ENCODE measurements around the gene AKR1C2. TPM values are rescaled to one million over a fixed set of nuclear protein-coding genes. Genes with fewer than 3 reads are reported as not detected.
"Not testable (repeated sequence)": the region's sequence is repeated elsewhere in the genome, so short reads cannot be mapped to it uniquely, and the experiment has no call there.

The AKR1C2 gene
- total and polyA plus RNA-seq, 7 donors = 38.7 to 2,054 (median 161) TPM

DNA sequence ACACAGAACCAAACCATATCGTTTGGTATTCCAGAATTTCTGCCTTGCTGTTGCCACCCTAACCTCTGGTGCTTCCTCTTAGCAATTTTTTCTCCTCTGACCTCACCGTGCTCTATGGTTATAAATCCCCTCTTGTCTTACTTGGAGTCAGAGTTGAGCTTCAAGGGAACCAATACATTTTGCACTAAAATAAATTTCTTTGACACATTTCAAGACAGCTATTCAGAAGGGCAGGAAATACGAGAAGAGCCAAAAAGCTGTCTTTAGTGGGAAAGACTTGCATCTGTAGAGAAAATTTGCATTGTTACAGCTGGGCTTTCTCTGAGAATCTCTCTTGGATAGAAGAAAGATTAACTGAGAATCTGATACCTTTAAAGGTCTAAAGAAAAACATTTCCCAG lies 14.5 kb upstream of the AKR1C2 start:
- H3K36me3 ChIP-seq (ENCODE audit: insufficient read depth in 1 of 2, low read depth in 1 of 2) = no peaks in the 10 kb centered on the region
- intact Hi-C loops (cut with DNase I) = loop anchor here (5.0 to 10.0 kb wide), 2 partner anchors 77 to 264 kb away; partner anchors contain the start of gene AKR1C3 (in 1 of the 2)
- TF ChIP-seq, protein P1, sequence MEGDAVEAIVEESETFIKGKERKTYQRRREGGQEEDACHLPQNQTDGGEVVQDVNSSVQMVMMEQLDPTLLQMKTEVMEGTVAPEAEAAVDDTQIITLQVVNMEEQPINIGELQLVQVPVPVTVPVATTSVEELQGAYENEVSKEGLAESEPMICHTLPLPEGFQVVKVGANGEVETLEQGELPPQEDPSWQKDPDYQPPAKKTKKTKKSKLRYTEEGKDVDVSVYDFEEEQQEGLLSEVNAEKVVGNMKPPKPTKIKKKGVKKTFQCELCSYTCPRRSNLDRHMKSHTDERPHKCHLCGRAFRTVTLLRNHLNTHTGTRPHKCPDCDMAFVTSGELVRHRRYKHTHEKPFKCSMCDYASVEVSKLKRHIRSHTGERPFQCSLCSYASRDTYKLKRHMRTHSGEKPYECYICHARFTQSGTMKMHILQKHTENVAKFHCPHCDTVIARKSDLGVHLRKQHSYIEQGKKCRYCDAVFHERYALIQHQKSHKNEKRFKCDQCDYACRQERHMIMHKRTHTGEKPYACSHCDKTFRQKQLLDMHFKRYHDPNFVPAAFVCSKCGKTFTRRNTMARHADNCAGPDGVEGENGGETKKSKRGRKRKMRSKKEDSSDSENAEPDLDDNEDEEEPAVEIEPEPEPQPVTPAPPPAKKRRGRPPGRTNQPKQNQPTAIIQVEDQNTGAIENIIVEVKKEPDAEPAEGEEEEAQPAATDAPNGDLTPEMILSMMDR (IDR thresholded peaks at IDR 0.05) = no peak
- WGBS, 3 donors = 37 to 52% (median 50%) methylated on average over 3 of the region's 3 CpGs
- no peaks in the 10 kb centered on the region for H3K27me3 ChIP-seq (ENCODE audit: insufficient read depth in 3 of 3, low read length in 2 of 3)
- H3K4me1 ChIP-seq = peaks cover 40% of the 10 kb centered on the region
- H3K4me3 ChIP-seq = peak overlapping the region; percentile 50
- no peaks in the 10 kb centered on the region for H3K9me3 ChIP-seq
- H3K27ac ChIP-seq = peak overlapping the region; percentile 84
- DNase-seq = no peak
- ATAC-seq = no peak

DNA sequence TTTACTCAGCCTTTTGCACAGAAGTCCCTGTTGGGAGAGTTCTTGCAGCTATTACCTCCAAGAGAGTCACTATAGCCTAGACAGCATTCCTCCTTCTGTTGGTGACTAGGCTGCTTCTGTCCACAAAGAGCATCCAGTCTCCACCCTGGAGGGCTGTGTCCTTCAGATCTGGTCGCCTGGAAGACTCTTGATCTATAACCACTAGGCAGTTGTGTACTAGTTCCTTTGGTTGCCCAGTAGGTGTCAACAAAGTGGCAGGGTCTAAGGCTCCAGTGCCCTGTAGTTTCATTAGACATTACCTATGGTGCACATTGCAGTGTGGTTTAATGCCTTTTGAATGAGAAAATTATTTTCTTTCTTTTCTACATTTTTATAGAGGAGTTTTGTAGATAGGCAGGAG lies 11.3 kb upstream of the AKR1C2 start:
- H3K4me3 ChIP-seq = peak overlapping the region; percentile 50
- H3K36me3 ChIP-seq (ENCODE audit: insufficient read depth in 1 of 2, low read depth in 1 of 2) = no peaks in the 10 kb centered on the region
- DNase-seq = no peak
- peaks cover 32% of the 10 kb centered on the region for H3K4me1 ChIP-seq
- 65 to 74% (median 66%) methylated on average over 1 of the region's 1 CpG for WGBS, 3 donors
- no peaks in the 10 kb centered on the region for H3K27me3 ChIP-seq (ENCODE audit: insufficient read depth in 3 of 3, low read length in 2 of 3)
- no peak overlapping the region for H3K27ac ChIP-seq
- H3K9me3 ChIP-seq = no peaks in the 10 kb centered on the region
- TF ChIP-seq, protein P1 (IDR thresholded peaks at IDR 0.05) = peak; percentile 35
- peak in 3 of 4 donors; percentile 52 to 57 (median 52) for ATAC-seq
- intact Hi-C loops (cut with DNase I) = loop anchor here (5.0 to 10.0 kb wide), 2 partner anchors 80 to 267 kb away; partner anchors contain the start of gene AKR1C3 (in 1 of the 2)

DNA sequence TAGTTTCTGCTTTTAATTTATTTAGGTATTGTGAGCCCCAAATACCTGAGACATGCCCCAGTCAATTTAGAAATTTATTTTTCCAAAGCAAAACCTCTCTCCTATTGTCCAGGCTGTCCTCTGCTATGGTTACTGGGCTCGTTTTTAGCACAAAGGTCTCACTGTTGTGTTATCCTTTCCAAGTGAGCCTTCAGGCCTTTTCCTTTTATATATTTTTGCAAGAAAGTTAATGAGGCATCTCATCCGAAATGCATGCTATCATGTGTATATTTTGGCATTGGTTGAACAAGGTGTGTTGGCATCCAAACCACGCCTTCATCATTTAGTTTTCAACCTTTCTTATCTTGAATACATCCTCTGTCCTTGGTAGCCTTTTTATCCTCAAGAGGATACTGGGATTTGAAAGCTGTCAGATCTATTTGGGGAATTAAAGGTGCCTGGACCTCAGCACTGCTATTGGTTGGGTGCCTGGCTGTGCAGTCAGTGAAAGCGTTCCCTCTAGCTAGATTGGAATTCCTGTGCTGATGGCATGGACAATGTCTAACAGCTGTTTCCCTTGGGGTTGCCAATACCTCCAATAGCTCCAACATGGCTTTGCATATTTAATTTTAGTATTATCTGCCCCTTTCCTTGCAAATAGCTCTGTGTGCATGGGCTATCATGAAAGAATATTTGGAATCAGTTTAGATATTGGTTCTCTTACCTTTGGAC lies 10.7 kb upstream of the AKR1C2 start:
- not testable (repeated sequence) for ATAC-seq; H3K4me3 ChIP-seq; H3K27ac ChIP-seq; H3K36me3 ChIP-seq (ENCODE audit: insufficient read depth in 1 of 2, low read depth in 1 of 2); H3K9me3 ChIP-seq; H3K27me3 ChIP-seq (ENCODE audit: insufficient read depth in 3 of 3, low read length in 2 of 3); DNase-seq
- intact Hi-C loops (cut with DNase I) = loop anchor here in 1 of 2 donors (10.0 kb wide), 1 partner anchor 80 kb away; the partner anchor contains the start of gene AKR1C3
- H3K4me1 ChIP-seq = peaks cover 28% of the 10 kb centered on the region
- 45 to 49% (median 49%) methylated on average over 4 of the region's 4 CpGs for WGBS, 3 donors

DNA sequence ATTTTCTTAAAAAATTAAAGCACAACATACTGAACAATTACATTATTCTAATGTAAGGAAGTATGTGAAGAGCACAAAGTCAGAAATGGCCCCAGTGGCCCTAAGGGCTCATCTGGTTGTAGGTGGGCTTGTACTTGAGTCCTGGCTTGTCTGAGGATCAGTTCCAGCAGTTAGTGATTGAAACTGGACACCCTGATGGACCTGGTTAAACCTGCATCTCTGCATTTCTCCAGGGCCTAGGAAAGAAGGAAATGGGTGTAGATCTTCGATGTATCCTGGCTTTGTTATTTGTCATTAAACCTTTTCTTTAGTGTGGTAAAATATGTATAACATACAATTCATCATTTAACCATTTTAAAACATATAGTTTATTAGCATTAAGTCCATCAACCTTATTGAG lies 9.7 kb upstream of the AKR1C2 start:
- intact Hi-C loops (cut with DNase I) = loop anchor here in 1 of 2 donors (10.0 kb wide), 1 partner anchor 81 kb away; the partner anchor contains the start of gene AKR1C3
- Histone ChIP-seq H3K27ac (no peak overlapping the region), H3K27me3 (ENCODE audit: insufficient read depth in 3 of 3, low read length in 2 of 3) (no peaks in the 10 kb centered on the region), H3K4me3 (no peak overlapping the region), H3K9me3 (no peaks in the 10 kb centered on the region), H3K4me1 (peaks cover 19% of the 10 kb centered on the region), H3K36me3 (ENCODE audit: insufficient read depth in 1 of 2, low read depth in 1 of 2) (no peaks in the 10 kb centered on the region)
- TF ChIP-seq, protein P1 (IDR thresholded peaks at IDR 0.05) = no peak
- 66 to 78% (median 77%) methylated on average over 1 of the region's 1 CpG for WGBS, 3 donors
- no peak for ATAC-seq
- no peak for DNase-seq

DNA sequence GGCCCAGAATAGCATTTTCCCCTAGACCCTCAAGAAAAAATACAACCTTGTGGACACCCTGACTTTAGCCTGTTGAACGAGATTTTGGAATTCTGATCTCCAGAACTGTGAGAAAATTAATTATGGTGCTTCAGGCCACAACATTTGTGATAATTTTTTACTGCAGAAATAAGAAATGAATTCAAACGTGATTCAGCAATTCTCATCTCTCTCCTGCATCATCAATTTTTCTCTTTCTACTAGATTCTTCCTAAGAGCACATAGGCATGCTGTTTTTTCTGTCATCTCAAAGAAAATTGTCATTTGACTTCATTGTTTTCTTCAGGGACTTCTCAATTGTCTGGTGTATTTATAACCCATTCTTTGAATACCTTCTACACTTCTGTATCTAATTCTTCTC lies 8.9 kb upstream of the AKR1C2 start:
- no peaks in the 10 kb centered on the region for H3K27me3 ChIP-seq (ENCODE audit: insufficient read depth in 3 of 3, low read length in 2 of 3)
- WGBS, 3 donors = 51 to 60% (median 52%) methylated on average over 2 of the region's 2 CpGs
- intact Hi-C loops (cut with DNase I) = loop anchor here in 1 of 2 donors (10.0 kb wide), 1 partner anchor 82 kb away; the partner anchor contains the start of gene AKR1C3
- DNase-seq = no peak
- H3K27ac ChIP-seq = no peak overlapping the region
- no peaks in the 10 kb centered on the region for H3K36me3 ChIP-seq (ENCODE audit: insufficient read depth in 1 of 2, low read depth in 1 of 2)
- no peak overlapping the region for H3K4me3 ChIP-seq
- no peaks in the 10 kb centered on the region for H3K9me3 ChIP-seq
- ATAC-seq = no peak
- peaks cover 11% of the 10 kb centered on the region for H3K4me1 ChIP-seq
- TF ChIP-seq, protein P1 (IDR thresholded peaks at IDR 0.05) = no peak

DNA sequence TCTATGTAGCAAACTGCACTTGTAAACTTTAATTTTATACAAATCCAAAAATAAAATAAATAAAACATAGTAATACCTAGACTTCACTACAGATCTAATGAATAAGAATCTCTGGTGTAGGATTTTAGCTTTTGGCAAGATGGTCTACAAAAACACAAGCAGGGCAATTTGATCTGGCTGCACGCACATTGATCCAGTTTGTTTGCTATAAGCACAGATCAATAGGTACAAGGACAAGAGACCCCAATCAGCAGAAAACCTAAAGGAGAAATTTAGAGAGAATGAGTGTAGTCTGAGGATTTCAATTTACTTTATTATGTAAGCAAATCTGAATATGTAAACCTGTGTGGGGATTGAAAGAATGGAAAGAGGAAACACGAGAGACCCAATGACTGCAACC lies 7.7 kb upstream of the AKR1C2 start:
- not testable (repeated sequence) for DNase-seq; H3K36me3 ChIP-seq (ENCODE audit: insufficient read depth in 1 of 2, low read depth in 1 of 2); H3K9me3 ChIP-seq; ATAC-seq; H3K4me1 ChIP-seq; H3K27ac ChIP-seq; H3K4me3 ChIP-seq; H3K27me3 ChIP-seq (ENCODE audit: insufficient read depth in 3 of 3, low read length in 2 of 3)
- intact Hi-C loops (cut with DNase I) = loop anchor here in 1 of 2 donors (10.0 kb wide), 1 partner anchor 83 kb away; the partner anchor contains the start of gene AKR1C3
- 94 to 99% (median 96%) methylated on average over 2 of the region's 2 CpGs for WGBS, 3 donors

DNA sequence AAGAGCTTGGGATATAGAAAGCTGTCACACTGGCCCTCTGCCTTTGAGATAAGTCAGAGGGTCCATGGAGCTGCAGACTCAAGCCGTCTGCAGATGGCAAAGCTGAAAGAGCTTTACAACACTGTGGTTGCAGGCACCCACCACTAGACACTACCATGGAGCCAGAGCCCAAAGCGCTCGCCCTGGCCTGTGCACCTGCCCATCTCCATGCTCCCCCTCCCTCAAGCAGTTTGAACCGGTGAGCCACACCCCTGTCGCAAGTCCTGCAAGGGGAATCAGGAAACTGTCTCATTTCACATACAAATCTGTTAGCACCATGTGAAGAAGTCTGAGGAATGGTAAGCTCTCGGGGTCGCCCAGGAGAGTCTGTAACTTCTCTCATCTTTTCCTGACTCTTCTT lies 6.4 kb upstream of the AKR1C2 start:
- H3K4me1 ChIP-seq; DNase-seq; H3K36me3 ChIP-seq (ENCODE audit: insufficient read depth in 1 of 2, low read depth in 1 of 2); ATAC-seq; H3K27me3 ChIP-seq (ENCODE audit: insufficient read depth in 3 of 3, low read length in 2 of 3); H3K9me3 ChIP-seq; H3K4me3 ChIP-seq; H3K27ac ChIP-seq: not testable (repeated sequence)
- intact Hi-C loops (cut with DNase I) = loop anchor here in 1 of 2 donors (10.0 kb wide), 1 partner anchor 85 kb away; the partner anchor contains the start of gene AKR1C3
- WGBS, 3 donors = 68 to 82% (median 76%) methylated on average over 4 to 6 of the region's 7 CpGs

All from psoas muscle (tissue), 8 donors.